Measurements from ENCODE around the gene GOLGA6L26.
"Not testable (repeated sequence)": the region's sequence is repeated elsewhere in the genome, so short reads cannot be mapped to it uniquely, and the experiment has no call there.

GOLGA6L26 gene

GRCh38 chr15:23334096-23334495 is at the start of gene GOLGA6L26:
Gene GOLGA6L26 (minus strand): TSS chr15:23334196. CDS start chr15:23334135, 61 bp downstream.
- DNase-seq, result not testable (repeated sequence)

- not testable (repeated sequence) for DNase-seq
Measured at GRCh38 chr15:23381192-23381591, 47.2 kb upstream of the GOLGA6L26 start.

GRCh38 chr15:23380700-23381099 is 46.7 kb upstream of the GOLGA6L26 start:
- not testable (repeated sequence) for DNase-seq

- DNase-seq, result not testable (repeated sequence)
Measured at GRCh38 chr15:23378946-23379345, 45.0 kb upstream of the GOLGA6L26 start.

- not testable (repeated sequence) for DNase-seq
Measured at GRCh38 chr15:23374226-23374625, 40.2 kb upstream of the GOLGA6L26 start.

GRCh38 chr15:23372891-23373600 is 39.0 kb upstream of the GOLGA6L26 start:
- not testable (repeated sequence) for DNase-seq

- DNase-seq, result no peak
Measured at GRCh38 chr15:23372284-23372683, 38.3 kb upstream of the GOLGA6L26 start.

- DNase-seq, result not testable (repeated sequence)
Measured at GRCh38 chr15:23371868-23372267, 37.9 kb upstream of the GOLGA6L26 start.

- DNase-seq, result not testable (repeated sequence)
Measured at GRCh38 chr15:23371134-23371533, 37.1 kb upstream of the GOLGA6L26 start.

- no peak for DNase-seq
Measured at GRCh38 chr15:23370578-23370977, 36.6 kb upstream of the GOLGA6L26 start.

GRCh38 chr15:23364261-23364660 is 30.3 kb upstream of the GOLGA6L26 start:
- DNase-seq, result not testable (repeated sequence)

GRCh38 chr15:23362622-23363021 is 28.6 kb upstream of the GOLGA6L26 start:
- DNase-seq, result not testable (repeated sequence)

GRCh38 chr15:23354448-23354847 is 20.5 kb upstream of the GOLGA6L26 start, which contains the start of gene GOLGA8S:
Gene GOLGA8S (plus strand): TSS chr15:23354748. CDS start chr15:23354810, 62 bp downstream.
- DNase-seq, result not testable (repeated sequence)

GRCh38 chr15:23311233-23311632 is 22.8 kb downstream of the GOLGA6L26 start:
- DNase-seq, result not testable (repeated sequence)

GRCh38 chr15:23305921-23306320 is 28.1 kb downstream of the GOLGA6L26 start:
- DNase-seq, result not testable (repeated sequence)

- not testable (repeated sequence) for DNase-seq
Measured at GRCh38 chr15:23304805-23305204, 29.2 kb downstream of the GOLGA6L26 start.

GRCh38 chr15:23304267-23304666 is 29.7 kb downstream of the GOLGA6L26 start:
- not testable (repeated sequence) for DNase-seq

GRCh38 chr15:23303654-23304053 is 30.3 kb downstream of the GOLGA6L26 start:
- DNase-seq, result not testable (repeated sequence)

- not testable (repeated sequence) for DNase-seq
Measured at GRCh38 chr15:23303246-23303645, 30.8 kb downstream of the GOLGA6L26 start.
